MCF 10A (cell line): Measurements from ENCODE around the gene LRP10. TPM values are rescaled to one million over a fixed set of nuclear protein-coding genes. Genes with fewer than 3 reads are reported as not detected.

Source experiments
- BruUV-seq: library from RNA; stranded (reverse); fragments of 400-500 nt; replicated peaks from 2 replicates; lab custom pipeline; 2021; lab: Mats Ljungman, UMichigan
- CTCF ChIA-PET: fragments of 300-600 bp; sonication (Branson Sonifier 250); formaldehyde crosslinking; extraction: SDS; loops from one replicate; lab custom pipeline; 2021; ENCODE audit warnings: antibody characterized with exemption, inconsistent platforms; lab: Yijun Ruan, JAX
- POLR2A ChIA-PET: fragments of 300-600, 350-650 bp; sonication (Branson Sonifier 250); formaldehyde crosslinking; extraction: SDS; loops from one replicate; lab custom pipeline; 2020; ENCODE audit warnings: antibody characterized with exemption, inconsistent platforms; lab: Yijun Ruan, JAX
- DNase-seq: peaks from one replicate; pipeline ENCODE4 v3.0.0-alpha.2; 2018; ENCODE audit not compliant: unreplicated experiment
- H3K27ac Mint-ChIP-seq: one replicate; pipeline ENCODE4 v1.8.0; 2022; ENCODE audit warnings: mild to moderate bottlenecking, low read depth, mixed read lengths; ENCODE audit not compliant: unreplicated experiment
- H3K27me3 Mint-ChIP-seq: one replicate; pipeline ENCODE4 v1.8.0; 2022; ENCODE audit warnings: mixed read lengths; ENCODE audit not compliant: insufficient read depth, unreplicated experiment
- H3K36me3 Mint-ChIP-seq: one replicate; pipeline ENCODE4 v1.8.0; 2022; ENCODE audit warnings: mild to moderate bottlenecking, moderate library complexity, mixed read lengths; ENCODE audit not compliant: insufficient read depth, unreplicated experiment
- H3K4me1 Mint-ChIP-seq: one replicate; pipeline ENCODE4 v1.8.0; 2022; ENCODE audit warnings: mixed read lengths; ENCODE audit not compliant: insufficient read depth, unreplicated experiment
- H3K4me3 Mint-ChIP-seq: one replicate; pipeline ENCODE4 v1.8.0; 2022; ENCODE audit warnings: mild to moderate bottlenecking, moderate library complexity, mixed read lengths; ENCODE audit not compliant: unreplicated experiment
- H3K9me3 Mint-ChIP-seq: one replicate; pipeline ENCODE4 v1.8.0; 2022; ENCODE audit warnings: mixed read lengths; ENCODE audit not compliant: unreplicated experiment
- intact Hi-C: fragments of 100-400 bp; cut with micrococcal nuclease; formaldehyde crosslinking; loops from 2 replicates; pipeline ENCODE4 v1.14.1; 2022
- total RNA-seq: library from RNA; stranded (reverse); gene quantifications from 2 replicates; pipeline ENCODE4 v1.2.3, GENCODE V29; 2022
- TF ChIP-seq, protein P1 (sequence below): fragments of 200-600 bp; IDR thresholded peaks from one replicate; pipeline ENCODE4 v1.8.0; 2022; ENCODE audit warnings: antibody characterized with exemption, mild to moderate bottlenecking; ENCODE audit not compliant: unreplicated experiment

The LRP10 gene
- total RNA-seq, 1 experiment from 2014 or later: 71.0 TPM

DNA sequence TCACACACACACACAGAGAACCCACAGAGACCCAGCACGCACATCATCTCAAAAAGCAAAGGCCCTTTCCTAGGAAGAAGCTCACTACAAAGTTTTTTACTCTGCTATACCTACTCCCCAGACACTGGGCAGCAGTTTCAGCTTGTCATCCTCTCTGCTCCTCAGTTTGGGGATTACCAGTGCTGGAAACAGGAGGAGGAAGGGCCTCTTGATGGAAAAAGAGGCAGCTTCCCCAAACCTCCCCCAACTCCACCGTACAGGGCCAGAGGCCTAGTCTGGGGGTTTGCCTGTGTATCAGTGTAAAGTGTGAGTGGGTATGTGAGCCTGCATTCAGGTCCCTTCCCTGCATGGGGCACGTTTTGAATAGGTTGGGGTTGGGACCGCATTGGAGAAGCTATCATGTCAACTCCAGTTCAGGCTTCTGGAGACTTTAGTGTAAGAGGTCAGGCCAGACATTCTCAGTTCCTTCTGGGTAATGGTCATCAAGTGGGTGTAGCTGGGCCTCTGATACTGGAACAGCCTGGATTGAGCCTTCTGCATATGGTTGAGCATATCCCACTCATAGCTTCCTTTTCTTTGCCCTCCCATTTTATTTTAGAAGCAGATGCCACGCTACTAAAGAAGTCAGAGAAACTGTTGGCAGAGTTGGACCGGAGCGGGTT, 12.7 kb downstream of the LRP10 start:
- Mint-ChIP-seq H3K27me3 (no peaks in the 10 kb centered on the region), H3K27ac (no peak overlapping the region), H3K4me1 (peaks cover 13% of the 10 kb centered on the region), H3K4me3 (no peak overlapping the region), H3K9me3 (no peaks in the 10 kb centered on the region), H3K36me3 (peaks cover 5% of the 10 kb centered on the region)
- ChIA-PET CTCF (interaction anchor here (0.6 to 9.3 kb wide), 10 partner anchors 12 to 327 kb away, joined by 3 to 100 read pairs (median 4); partner anchors contain the start of genes LRP10 and RBM23), POLR2A (interaction anchor here (0.6 to 10.8 kb wide), 4 partner anchors 12 to 1443 kb away, joined by 3 to 116 read pairs (median 3); partner anchors contain the start of gene LRP10)
- TF ChIP-seq, protein P1, sequence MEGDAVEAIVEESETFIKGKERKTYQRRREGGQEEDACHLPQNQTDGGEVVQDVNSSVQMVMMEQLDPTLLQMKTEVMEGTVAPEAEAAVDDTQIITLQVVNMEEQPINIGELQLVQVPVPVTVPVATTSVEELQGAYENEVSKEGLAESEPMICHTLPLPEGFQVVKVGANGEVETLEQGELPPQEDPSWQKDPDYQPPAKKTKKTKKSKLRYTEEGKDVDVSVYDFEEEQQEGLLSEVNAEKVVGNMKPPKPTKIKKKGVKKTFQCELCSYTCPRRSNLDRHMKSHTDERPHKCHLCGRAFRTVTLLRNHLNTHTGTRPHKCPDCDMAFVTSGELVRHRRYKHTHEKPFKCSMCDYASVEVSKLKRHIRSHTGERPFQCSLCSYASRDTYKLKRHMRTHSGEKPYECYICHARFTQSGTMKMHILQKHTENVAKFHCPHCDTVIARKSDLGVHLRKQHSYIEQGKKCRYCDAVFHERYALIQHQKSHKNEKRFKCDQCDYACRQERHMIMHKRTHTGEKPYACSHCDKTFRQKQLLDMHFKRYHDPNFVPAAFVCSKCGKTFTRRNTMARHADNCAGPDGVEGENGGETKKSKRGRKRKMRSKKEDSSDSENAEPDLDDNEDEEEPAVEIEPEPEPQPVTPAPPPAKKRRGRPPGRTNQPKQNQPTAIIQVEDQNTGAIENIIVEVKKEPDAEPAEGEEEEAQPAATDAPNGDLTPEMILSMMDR: no peak
- BruUV-seq: no TSS peak
- no peak for DNase-seq
- intact Hi-C loops: no loop called here

DNA sequence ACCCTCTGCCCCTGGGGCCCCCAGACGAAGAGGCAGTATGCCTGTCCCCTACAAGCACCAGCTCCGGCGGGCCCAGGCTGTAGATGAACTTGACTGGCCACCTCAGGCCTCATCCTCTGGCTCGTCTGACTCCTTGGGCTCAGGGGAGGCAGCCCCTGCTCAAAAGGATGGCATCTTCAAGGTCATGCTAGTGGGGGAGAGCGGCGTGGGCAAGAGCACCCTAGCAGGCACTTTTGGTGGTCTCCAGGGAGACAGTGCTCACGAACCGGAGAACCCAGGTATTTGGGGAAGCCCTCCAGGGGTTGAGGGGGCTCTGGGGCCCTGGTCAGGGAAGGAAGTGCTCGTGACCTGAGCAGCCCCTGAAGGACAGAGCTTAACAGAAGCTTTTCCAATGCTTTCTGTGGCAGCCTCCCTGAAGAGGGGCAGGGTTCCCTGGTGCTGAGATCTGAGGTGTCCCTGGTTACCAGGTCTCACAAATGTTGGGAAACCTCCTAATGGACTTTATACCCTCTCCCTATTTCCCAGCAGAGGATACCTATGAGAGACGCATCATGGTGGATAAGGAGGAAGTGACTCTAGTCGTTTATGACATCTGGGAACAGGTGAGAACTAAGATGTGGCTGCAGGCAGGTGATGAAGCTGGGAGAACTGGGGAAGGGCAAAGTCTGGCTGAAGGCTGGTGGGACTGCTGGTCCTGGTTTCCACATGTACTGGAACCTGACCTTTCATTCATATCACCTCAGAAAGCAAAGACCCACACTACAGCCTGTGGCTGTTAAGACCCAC, 13.4 kb downstream of the LRP10 start:
- peak overlapping the region; percentile 95 for H3K4me3 Mint-ChIP-seq
- TF ChIP-seq, protein P1: no peak
- intact Hi-C loops: no loop called here
- peaks cover 6% of the 10 kb centered on the region for H3K36me3 Mint-ChIP-seq
- CTCF ChIA-PET: interaction anchor here (0.6 to 9.9 kb wide), 13 partner anchors 11 to 1228 kb away, joined by 3 to 100 read pairs (median 4); partner anchors contain the start of gene LRP10
- BruUV-seq: no TSS peak
- DNase-seq: no peak
- H3K27me3 Mint-ChIP-seq: no peaks in the 10 kb centered on the region
- H3K27ac Mint-ChIP-seq: no peak overlapping the region
- peaks cover 18% of the 10 kb centered on the region for H3K4me1 Mint-ChIP-seq
- POLR2A ChIA-PET: interaction anchor here (0.6 to 10.8 kb wide), 7 partner anchors 9 to 1442 kb away, joined by 3 to 116 read pairs (median 5); partner anchors contain the start of gene LRP10
- H3K9me3 Mint-ChIP-seq: no peaks in the 10 kb centered on the region

DNA sequence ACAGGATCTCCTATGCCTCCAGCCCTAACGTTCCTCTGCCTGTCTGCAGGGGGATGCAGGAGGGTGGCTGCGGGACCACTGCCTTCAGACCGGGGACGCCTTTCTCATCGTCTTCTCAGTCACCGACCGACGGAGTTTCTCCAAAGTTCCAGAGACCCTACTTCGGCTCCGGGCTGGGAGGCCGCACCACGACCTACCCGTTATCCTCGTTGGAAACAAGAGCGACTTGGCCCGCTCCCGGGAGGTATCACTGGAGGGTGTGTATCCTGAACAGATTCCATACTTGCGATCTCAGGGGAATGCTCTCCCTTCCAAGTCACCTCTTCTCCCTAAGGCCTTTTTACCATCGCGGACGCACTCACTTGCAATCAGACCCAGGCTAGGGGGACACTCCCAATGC, 14.4 kb downstream of the LRP10 start:
- H3K9me3 Mint-ChIP-seq: no peaks in the 10 kb centered on the region
- TF ChIP-seq, protein P1: no peak
- no peaks in the 10 kb centered on the region for H3K27me3 Mint-ChIP-seq
- no TSS peak for BruUV-seq
- ChIA-PET CTCF (interaction anchor here (0.6 to 9.9 kb wide), 8 partner anchors 10 to 329 kb away, joined by 3 to 100 read pairs (median 5); partner anchors contain the start of genes LRP10 and PRMT5), POLR2A (interaction anchor here (0.8 to 10.8 kb wide), 10 partner anchors 12 to 321 kb away, joined by 3 to 116 read pairs (median 4); partner anchors contain the start of genes LRP10, PRMT5 and RBM23)
- peak overlapping the region; percentile 95 for H3K4me3 Mint-ChIP-seq
- H3K27ac Mint-ChIP-seq: no peak overlapping the region
- peaks cover 6% of the 10 kb centered on the region for H3K36me3 Mint-ChIP-seq
- DNase-seq: no peak
- intact Hi-C loops: no loop called here
- peaks cover 26% of the 10 kb centered on the region for H3K4me1 Mint-ChIP-seq
